HEK293 (cell line): Measurements from ENCODE around the gene MTHFSD.

Experiments
- CTCF ChIP-seq: fragments of 450-650 bp; formaldehyde crosslinking; IDR thresholded peaks from 2 replicates; pipeline ENCODE4 v1.5.1; 2016; ENCODE audit warnings: missing biosample characterization, missing genetic modification characterization
- ZNF112 ChIP-seq: fragments of 450-650 bp; formaldehyde crosslinking; IDR thresholded peaks from 2 replicates; pipeline ENCODE4 v1.5.0; 2017; ENCODE audit warnings: missing biosample characterization, missing genetic modification characterization
- ZNF211 ChIP-seq: fragments of 450-650 bp; formaldehyde crosslinking; IDR thresholded peaks from 2 replicates; pipeline ENCODE4 v1.5.1; 2016; ENCODE audit warnings: low read depth, missing biosample characterization, missing genetic modification characterization
- ZNF274 ChIP-seq, 2 experiments: fragments of 200-500 bp in 1 of 2; fragments of 450-650 bp in 1 of 2; sonication (Bioruptor generic) in 1 of 2; formaldehyde crosslinking in 1 of 2; IDR thresholded peaks; 2 replicates each; pipeline versions ENCODE4 v1.5.1 to v1.6.1; 2014 to 2016; ENCODE audit warnings: borderline replicate concordance in 1 of 2, inconsistent platforms in 1 of 2, low read length in 1 of 2, missing biosample characterization in 1 of 2, missing genetic modification characterization in 1 of 2
- ZNF571 ChIP-seq: fragments of 450-650 bp; formaldehyde crosslinking; IDR thresholded peaks from 2 replicates; pipeline ENCODE4 v1.5.0; 2017; ENCODE audit warnings: missing biosample characterization, missing genetic modification characterization
- ZNF747 ChIP-seq: fragments of 450-650 bp; formaldehyde crosslinking; IDR thresholded peaks from 2 replicates; pipeline ENCODE4 v1.5.1; 2016; ENCODE audit warnings: missing biosample characterization, missing genetic modification characterization
- ZNF792 ChIP-seq: fragments of 450-650 bp; formaldehyde crosslinking; IDR thresholded peaks from 2 replicates; pipeline ENCODE4 v1.5.1; 2016; ENCODE audit warnings: missing biosample characterization, missing genetic modification characterization
- TF ChIP-seq, protein P1 (sequence below): fragments of 450-650 bp; formaldehyde crosslinking; IDR thresholded peaks from 2 replicates; pipeline ENCODE4 v1.5.1; 2016; ENCODE audit warnings: missing biosample characterization, missing genetic modification characterization
- TF ChIP-seq, protein P2 (sequence below): sonication (generic); formaldehyde crosslinking; IDR thresholded peaks from 2 replicates; pipeline ENCODE4 v1.8.1; 2022; ENCODE audit warnings: mild to moderate bottlenecking, moderate library complexity, missing genetic modification reagents

GRCh38 chr16:86519007-86519648 is 35.9 kb downstream of the MTHFSD start:
- no peak for TF ChIP-seq ZNF747
- no peak for TF ChIP-seq CTCF (tag by site-specific recombination)
- no peak for TF ChIP-seq ZNF792 (tag by site-specific recombination)
- TF ChIP-seq ZNF211 (tag by site-specific recombination): no peak
- TF ChIP-seq, protein P1, sequence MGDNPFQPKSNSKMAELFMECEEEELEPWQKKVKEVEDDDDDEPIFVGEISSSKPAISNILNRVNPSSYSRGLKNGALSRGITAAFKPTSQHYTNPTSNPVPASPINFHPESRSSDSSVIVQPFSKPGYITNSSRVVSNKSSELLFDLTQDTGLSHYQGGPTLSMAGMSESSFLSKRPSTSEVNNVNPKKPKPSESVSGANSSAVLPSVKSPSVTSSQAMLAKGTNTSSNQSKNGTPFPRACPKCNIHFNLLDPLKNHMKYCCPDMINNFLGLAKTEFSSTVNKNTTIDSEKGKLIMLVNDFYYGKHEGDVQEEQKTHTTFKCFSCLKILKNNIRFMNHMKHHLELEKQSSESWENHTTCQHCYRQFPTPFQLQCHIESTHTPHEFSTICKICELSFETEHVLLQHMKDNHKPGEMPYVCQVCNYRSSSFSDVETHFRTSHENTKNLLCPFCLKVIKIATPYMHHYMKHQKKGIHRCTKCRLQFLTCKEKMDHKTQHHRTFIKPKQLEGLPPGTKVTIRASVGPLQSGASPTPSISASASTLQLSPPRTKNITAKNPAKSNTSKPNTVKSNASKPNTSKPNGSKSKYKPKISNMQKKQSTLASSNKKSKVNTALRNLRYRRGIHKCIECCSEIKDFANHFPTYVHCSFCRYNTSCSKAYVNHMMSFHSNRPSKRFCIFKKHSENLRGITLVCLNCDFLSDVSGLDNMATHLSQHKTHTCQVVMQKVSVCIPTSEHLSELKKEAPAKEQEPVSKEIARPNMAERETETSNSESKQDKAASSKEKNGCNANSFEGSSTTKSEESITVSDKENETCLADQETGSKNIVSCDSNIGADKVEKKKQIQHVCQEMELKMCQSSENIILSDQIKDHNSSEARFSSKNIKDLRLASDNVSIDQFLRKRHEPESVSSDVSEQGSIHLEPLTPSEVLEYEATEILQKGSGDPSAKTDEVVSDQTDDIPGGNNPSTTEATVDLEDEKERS (tag by site-specific recombination): no peak
- no peak for TF ChIP-seq ZNF112
- TF ChIP-seq, protein P2, sequence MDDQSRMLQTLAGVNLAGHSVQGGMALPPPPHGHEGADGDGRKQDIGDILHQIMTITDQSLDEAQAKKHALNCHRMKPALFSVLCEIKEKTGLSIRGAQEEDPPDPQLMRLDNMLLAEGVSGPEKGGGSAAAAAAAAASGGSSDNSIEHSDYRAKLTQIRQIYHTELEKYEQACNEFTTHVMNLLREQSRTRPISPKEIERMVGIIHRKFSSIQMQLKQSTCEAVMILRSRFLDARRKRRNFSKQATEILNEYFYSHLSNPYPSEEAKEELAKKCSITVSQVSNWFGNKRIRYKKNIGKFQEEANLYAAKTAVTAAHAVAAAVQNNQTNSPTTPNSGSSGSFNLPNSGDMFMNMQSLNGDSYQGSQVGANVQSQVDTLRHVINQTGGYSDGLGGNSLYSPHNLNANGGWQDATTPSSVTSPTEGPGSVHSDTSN (CRISPR knock-in tag): no peak
- no peak for TF ChIP-seq ZNF571 (tag by site-specific recombination)
- TF ChIP-seq ZNF274 (IDR thresholded peaks at IDR 0.05; ENCODE audit: low read length): no peak
- no peak for TF ChIP-seq ZNF274 (tag by site-specific recombination; IDR thresholded peaks at IDR 0.05; ENCODE audit: borderline replicate concordance)
